ENCODE data around the gene LSAMP. TPM values are rescaled to one million over a fixed set of nuclear protein-coding genes. Genes with fewer than 3 reads are reported as not detected.

The LSAMP gene
- total and polyA plus RNA-seq, 7 donors = 0.23 to 47.1 (median 22.9) TPM

DNA sequence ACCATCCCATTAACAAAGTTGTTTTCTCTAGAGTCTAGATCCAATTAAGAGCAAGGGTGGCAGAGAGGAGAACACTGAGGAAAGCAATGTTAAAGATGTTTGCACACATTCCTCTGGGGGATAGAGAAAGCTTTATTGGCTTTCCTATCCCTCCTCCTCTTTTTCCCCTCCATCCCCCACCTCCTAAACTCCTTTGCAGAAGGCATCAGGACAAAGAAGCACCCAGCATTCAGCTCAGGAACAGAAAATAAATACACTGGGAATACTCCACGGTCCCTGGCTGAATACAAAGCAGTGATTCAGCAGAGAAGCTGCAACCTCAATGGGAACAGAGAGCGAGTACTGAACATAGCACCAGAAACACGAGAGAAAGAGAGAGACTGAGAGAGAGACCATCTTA is 21.9 kb downstream of the LSAMP start:
- Histone ChIP-seq H3K9me3 (no peaks in the 10 kb centered on the region), H3K4me3 (peak overlapping the region in 3 of 4 donors; percentile 12 to 30 (median 22)), H3K4me1 (peaks cover 0 to 28% (median 27%) of the 10 kb centered on the region in 4 donors), H3K36me3 (no peaks in the 10 kb centered on the region), H3K27me3 (no peaks in the 10 kb centered on the region), H3K27ac (peak overlapping the region in 3 of 4 donors; percentile 69 to 78 (median 72))
- intact Hi-C loops (cut with DNase I) = loop anchor here (2.0 kb wide), 1 partner anchor 21 kb away; the partner anchor contains the start of gene LSAMP
- 37 to 47% methylated on average over 3 of the region's 3 CpGs for WGBS, 2 donors
- no peak for DNase-seq
- no peak for TF ChIP-seq EP300 (IDR thresholded peaks at IDR 0.05)
- no peak for TF ChIP-seq POLR2A (IDR thresholded peaks at IDR 0.05)
- TF ChIP-seq POLR2AphosphoS5 (IDR thresholded peaks at IDR 0.05) = no peak
- TF ChIP-seq, protein P1, sequence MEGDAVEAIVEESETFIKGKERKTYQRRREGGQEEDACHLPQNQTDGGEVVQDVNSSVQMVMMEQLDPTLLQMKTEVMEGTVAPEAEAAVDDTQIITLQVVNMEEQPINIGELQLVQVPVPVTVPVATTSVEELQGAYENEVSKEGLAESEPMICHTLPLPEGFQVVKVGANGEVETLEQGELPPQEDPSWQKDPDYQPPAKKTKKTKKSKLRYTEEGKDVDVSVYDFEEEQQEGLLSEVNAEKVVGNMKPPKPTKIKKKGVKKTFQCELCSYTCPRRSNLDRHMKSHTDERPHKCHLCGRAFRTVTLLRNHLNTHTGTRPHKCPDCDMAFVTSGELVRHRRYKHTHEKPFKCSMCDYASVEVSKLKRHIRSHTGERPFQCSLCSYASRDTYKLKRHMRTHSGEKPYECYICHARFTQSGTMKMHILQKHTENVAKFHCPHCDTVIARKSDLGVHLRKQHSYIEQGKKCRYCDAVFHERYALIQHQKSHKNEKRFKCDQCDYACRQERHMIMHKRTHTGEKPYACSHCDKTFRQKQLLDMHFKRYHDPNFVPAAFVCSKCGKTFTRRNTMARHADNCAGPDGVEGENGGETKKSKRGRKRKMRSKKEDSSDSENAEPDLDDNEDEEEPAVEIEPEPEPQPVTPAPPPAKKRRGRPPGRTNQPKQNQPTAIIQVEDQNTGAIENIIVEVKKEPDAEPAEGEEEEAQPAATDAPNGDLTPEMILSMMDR (IDR thresholded peaks at IDR 0.05) = no peak

GRCh38 chr3:116417151-116417550 is 28.1 kb downstream of the LSAMP start:
- DNase-seq = no peak
- intact Hi-C loops (cut with DNase I) = no loop called here
- 12 to 32% methylated on average over 1 of the region's 1 CpG for WGBS, 2 donors
- peaks cover 0 to 30% (median 20%) of the 10 kb centered on the region in 4 donors for H3K4me1 ChIP-seq
- H3K27me3 ChIP-seq = no peaks in the 10 kb centered on the region
- H3K27ac ChIP-seq = no peak overlapping the region
- TF ChIP-seq EP300 (IDR thresholded peaks at IDR 0.05) = no peak
- no peak for TF ChIP-seq POLR2A (IDR thresholded peaks at IDR 0.05)
- no peaks in the 10 kb centered on the region for H3K9me3 ChIP-seq
- H3K4me3 ChIP-seq = no peak overlapping the region
- H3K36me3 ChIP-seq = no peaks in the 10 kb centered on the region

DNA sequence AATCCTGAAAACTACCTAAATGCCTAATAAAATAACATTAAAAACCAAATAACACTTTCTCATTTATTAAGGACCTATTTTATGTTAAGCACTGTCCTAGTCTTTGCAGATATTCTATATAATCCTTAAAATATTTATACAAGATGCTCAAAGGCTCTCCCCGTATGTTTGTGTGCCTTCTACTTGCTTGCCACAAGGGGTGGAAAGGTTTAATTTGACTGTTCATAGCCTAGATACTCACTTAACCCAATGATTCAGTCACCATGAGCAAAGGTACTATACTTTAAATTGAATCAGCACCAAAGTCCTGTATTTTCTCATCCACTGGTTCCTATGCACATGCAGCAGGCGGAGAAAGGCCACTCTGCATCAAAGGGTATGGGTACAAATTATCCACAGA is 32.0 kb downstream of the LSAMP start:
- no peaks in the 10 kb centered on the region for H3K9me3 ChIP-seq
- no peak for DNase-seq
- no peak overlapping the region for H3K4me3 ChIP-seq
- TF ChIP-seq POLR2A (IDR thresholded peaks at IDR 0.05) (no peak), POLR2AphosphoS5 (IDR thresholded peaks at IDR 0.05) (no peak), EP300 (IDR thresholded peaks at IDR 0.05) (no peak)
- TF ChIP-seq, protein P1 (IDR thresholded peaks at IDR 0.05) = no peak
- no peaks in the 10 kb centered on the region for H3K36me3 ChIP-seq
- 77 to 80% methylated on average over 2 of the region's 2 CpGs for WGBS, 2 donors
- peaks cover 0 to 42% (median 24%) of the 10 kb centered on the region in 4 donors for H3K4me1 ChIP-seq
- H3K27me3 ChIP-seq = no peaks in the 10 kb centered on the region
- H3K27ac ChIP-seq = no peak overlapping the region
- intact Hi-C loops (cut with DNase I) = no loop called here

DNA sequence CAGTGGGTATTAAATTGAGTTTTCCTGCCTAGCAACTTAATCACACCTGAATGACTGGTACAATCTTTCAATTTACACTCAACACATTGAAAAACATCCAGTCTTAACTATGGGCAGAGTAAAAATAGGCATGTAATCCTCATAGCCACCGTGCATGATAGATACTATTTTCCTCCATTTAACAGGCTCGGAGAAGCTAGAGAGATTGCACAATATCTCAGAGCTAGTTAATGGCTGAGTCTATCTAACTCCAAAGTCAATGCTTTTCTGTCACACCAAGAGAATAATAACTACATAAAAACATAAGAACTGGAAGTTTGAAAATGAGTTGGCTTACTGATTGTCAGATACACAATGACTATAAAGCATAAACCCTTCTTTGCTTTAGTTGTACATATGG is 36.8 kb downstream of the LSAMP start:
- no peak for DNase-seq
- WGBS, 2 donors = 43 to 75% methylated on average over 2 of the region's 2 CpGs
- Histone ChIP-seq H3K27me3 (no peaks in the 10 kb centered on the region), H3K9me3 (no peaks in the 10 kb centered on the region), H3K4me1 (peaks cover 0 to 20% (median 4%) of the 10 kb centered on the region in 4 donors), H3K27ac (no peak overlapping the region), H3K36me3 (no peaks in the 10 kb centered on the region), H3K4me3 (no peak overlapping the region)
- intact Hi-C loops (cut with DNase I) = no loop called here
- TF ChIP-seq, protein P1 (IDR thresholded peaks at IDR 0.05) = no peak
- TF ChIP-seq POLR2AphosphoS5 (IDR thresholded peaks at IDR 0.05) (no peak), EP300 (IDR thresholded peaks at IDR 0.05) (no peak), POLR2A (IDR thresholded peaks at IDR 0.05) (no peak)

GRCh38 chr3:116405231-116405630 is 40.1 kb downstream of the LSAMP start:
- intact Hi-C loops (cut with DNase I) = no loop called here
- no peaks in the 10 kb centered on the region for H3K36me3 ChIP-seq
- DNase-seq = no peak
- WGBS, 2 donors = 88 to 91% methylated on average over 2 of the region's 2 CpGs
- H3K9me3 ChIP-seq = no peaks in the 10 kb centered on the region
- no peak overlapping the region for H3K4me3 ChIP-seq
- H3K27me3 ChIP-seq = no peaks in the 10 kb centered on the region
- TF ChIP-seq, protein P1 (IDR thresholded peaks at IDR 0.05) = no peak
- TF ChIP-seq EP300 (IDR thresholded peaks at IDR 0.05) (no peak), POLR2A (IDR thresholded peaks at IDR 0.05) (no peak), POLR2AphosphoS5 (IDR thresholded peaks at IDR 0.05) (no peak)
- H3K27ac ChIP-seq = no peak overlapping the region
- peaks cover 0 to 25% (median 8%) of the 10 kb centered on the region in 4 donors for H3K4me1 ChIP-seq

Data from sigmoid colon (tissue), 7 donors.